Sigmoid colon (tissue), 4 donors: Measurements from ENCODE around the gene KRT14.

ENCODE experiments used
- EP300 ChIP-seq, 4 donors: sonication (generic); formaldehyde crosslinking; IDR thresholded peaks; one replicate each; pipeline ENCODE4 v1.6.1; 2017; ENCODE audit warnings: antibody characterized with exemption in 4 of 4
- POLR2A ChIP-seq, 2 donors: fragments of 450-650 bp; IDR thresholded peaks; one replicate each; pipeline ENCODE4 v1.6.1; 2016; ENCODE audit warnings: antibody characterized with exemption in 2 of 2, mild to moderate bottlenecking in 2 of 2, moderate library complexity in 2 of 2
- POLR2AphosphoS5 ChIP-seq, 4 donors: sonication (generic); formaldehyde crosslinking; IDR thresholded peaks; one replicate each; pipeline ENCODE4 v1.6.1; 2017; ENCODE audit warnings: antibody characterized with exemption in 4 of 4
- TF ChIP-seq, protein P1 (sequence below), 4 experiments: fragments of 450-650 bp in 3 of 4; fragments of 200-600 bp in 1 of 4; IDR thresholded peaks; one replicate each; pipeline ENCODE4 v1.5.1; 2016 to 2019; ENCODE audit warnings: antibody characterized with exemption in 4 of 4, mild to moderate bottlenecking in 3 of 4, moderate library complexity in 2 of 4

DNA sequence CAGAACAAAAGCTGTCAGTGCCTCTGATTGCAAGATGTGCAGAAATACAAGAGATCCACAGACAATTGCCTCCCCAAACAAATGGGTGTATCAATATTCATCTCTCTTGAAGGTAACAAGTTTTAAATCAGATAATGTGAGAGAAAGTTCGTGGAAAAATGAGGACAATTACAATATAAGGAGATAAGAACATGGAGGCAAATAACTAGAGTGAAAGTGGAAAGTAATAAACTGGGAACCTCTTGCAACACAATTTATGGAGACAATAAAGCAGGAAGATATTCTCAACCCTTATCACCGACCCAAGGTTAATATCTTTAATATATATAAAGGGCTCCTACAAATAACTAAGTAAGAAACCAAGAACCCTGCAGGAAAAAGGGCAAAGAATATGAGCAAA lies 44.3 kb downstream of the KRT14 start:
- TF ChIP-seq POLR2AphosphoS5 (IDR thresholded peaks at IDR 0.05) (no peak), POLR2A (IDR thresholded peaks at IDR 0.05) (no peak), EP300 (IDR thresholded peaks at IDR 0.05) (no peak)
- TF ChIP-seq, protein P1, sequence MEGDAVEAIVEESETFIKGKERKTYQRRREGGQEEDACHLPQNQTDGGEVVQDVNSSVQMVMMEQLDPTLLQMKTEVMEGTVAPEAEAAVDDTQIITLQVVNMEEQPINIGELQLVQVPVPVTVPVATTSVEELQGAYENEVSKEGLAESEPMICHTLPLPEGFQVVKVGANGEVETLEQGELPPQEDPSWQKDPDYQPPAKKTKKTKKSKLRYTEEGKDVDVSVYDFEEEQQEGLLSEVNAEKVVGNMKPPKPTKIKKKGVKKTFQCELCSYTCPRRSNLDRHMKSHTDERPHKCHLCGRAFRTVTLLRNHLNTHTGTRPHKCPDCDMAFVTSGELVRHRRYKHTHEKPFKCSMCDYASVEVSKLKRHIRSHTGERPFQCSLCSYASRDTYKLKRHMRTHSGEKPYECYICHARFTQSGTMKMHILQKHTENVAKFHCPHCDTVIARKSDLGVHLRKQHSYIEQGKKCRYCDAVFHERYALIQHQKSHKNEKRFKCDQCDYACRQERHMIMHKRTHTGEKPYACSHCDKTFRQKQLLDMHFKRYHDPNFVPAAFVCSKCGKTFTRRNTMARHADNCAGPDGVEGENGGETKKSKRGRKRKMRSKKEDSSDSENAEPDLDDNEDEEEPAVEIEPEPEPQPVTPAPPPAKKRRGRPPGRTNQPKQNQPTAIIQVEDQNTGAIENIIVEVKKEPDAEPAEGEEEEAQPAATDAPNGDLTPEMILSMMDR (IDR thresholded peaks at IDR 0.05): no peak
